ENCODE data around the gene DGAT2.

Gene DGAT2

GRCh38 chr11:75792997-75793800 is 24.6 kb downstream of the DGAT2 start:
- H3K9ac ChIP-seq (ENCODE audit: low read depth, low read length) = no peak overlapping the region
- H3K79me2 ChIP-seq (ENCODE audit: insufficient read depth, low read length) = no peaks in the 10 kb centered on the region
- ATAC-seq (ENCODE audit: insufficient read depth, low read depth) (no peak), DNase-seq (no peak)
- H2AFZ ChIP-seq (ENCODE audit: low read depth, low read length) = no peak overlapping the region
- TF ChIP-seq CTCF (IDR thresholded peaks at IDR 0.05; ENCODE audit: borderline replicate concordance, extremely low read depth, low read length, poor library complexity, severe bottlenecking) (no peak), EZH2 (IDR thresholded peaks at IDR 0.05; ENCODE audit: borderline replicate concordance, low read depth, low read length, severe bottlenecking) (no peak)
- H3K4me2 ChIP-seq (ENCODE audit: insufficient read depth, low read length) = no peak overlapping the region
- peaks cover 8% of the 10 kb centered on the region for H3K27me3 ChIP-seq (ENCODE audit: insufficient read depth, low read length, poor library complexity)
- no peaks in the 10 kb centered on the region for H3K9me3 ChIP-seq (ENCODE audit: insufficient read depth, low read length, severe bottlenecking)
- H3K4me3 ChIP-seq (ENCODE audit: low read depth in 1 of 2, low read length in 2 of 2) = no peak overlapping the region
- H3K27ac ChIP-seq (ENCODE audit: low read length) = no peak overlapping the region
- no peaks in the 10 kb centered on the region; the same call in 1 of the 2 replicates for H4K20me1 ChIP-seq (ENCODE audit: insufficient read depth, low read length)
- H3K36me3 ChIP-seq (ENCODE audit: insufficient read depth, low read length) = no peaks in the 10 kb centered on the region
- H3K4me1 ChIP-seq (ENCODE audit: insufficient read depth, low read length) = no peaks in the 10 kb centered on the region

GRCh38 chr11:75793966-75794365 is 25.4 kb downstream of the DGAT2 start:
- no peak overlapping the region for H3K27ac ChIP-seq (ENCODE audit: low read length)

GRCh38 chr11:75795276-75796090 is 26.9 kb downstream of the DGAT2 start:
- Histone ChIP-seq H3K4me2 (ENCODE audit: insufficient read depth, low read length) (no peak overlapping the region), H3K36me3 (ENCODE audit: insufficient read depth, low read length) (no peaks in the 10 kb centered on the region), H2AFZ (ENCODE audit: low read depth, low read length) (no peak overlapping the region), H3K4me3 (ENCODE audit: low read depth in 1 of 2, low read length in 2 of 2) (no peak overlapping the region), H3K27me3 (ENCODE audit: insufficient read depth, low read length, poor library complexity) (peaks cover 8% of the 10 kb centered on the region), H4K20me1 (ENCODE audit: insufficient read depth, low read length) (no peaks in the 10 kb centered on the region), H3K9ac (ENCODE audit: low read depth, low read length) (no peak overlapping the region), H3K4me1 (ENCODE audit: insufficient read depth, low read length) (no peaks in the 10 kb centered on the region), H3K79me2 (ENCODE audit: insufficient read depth, low read length) (no peaks in the 10 kb centered on the region), H3K27ac (ENCODE audit: low read length) (no peak overlapping the region), H3K9me3 (ENCODE audit: insufficient read depth, low read length, severe bottlenecking) (no peaks in the 10 kb centered on the region)
- no peak for TF ChIP-seq EZH2 (IDR thresholded peaks at IDR 0.05; ENCODE audit: borderline replicate concordance, low read depth, low read length, severe bottlenecking)
- no peak for TF ChIP-seq CTCF (IDR thresholded peaks at IDR 0.05; ENCODE audit: borderline replicate concordance, extremely low read depth, low read length, poor library complexity, severe bottlenecking)
- DNase-seq = no peak
- ATAC-seq (ENCODE audit: insufficient read depth, low read depth) = no peak

More at GRCh38 chr11:75793966-75794365, 25.4 kb downstream of the DGAT2 start:
- Histone ChIP-seq H3K4me3 (ENCODE audit: low read depth in 1 of 2, low read length in 2 of 2) (no peak overlapping the region), H3K27me3 (ENCODE audit: insufficient read depth, low read length, poor library complexity) (peaks cover 8% of the 10 kb centered on the region), H3K4me1 (ENCODE audit: insufficient read depth, low read length) (no peaks in the 10 kb centered on the region), H3K9me3 (ENCODE audit: insufficient read depth, low read length, severe bottlenecking) (no peaks in the 10 kb centered on the region), H3K79me2 (ENCODE audit: insufficient read depth, low read length) (no peaks in the 10 kb centered on the region), H3K4me2 (ENCODE audit: insufficient read depth, low read length) (no peak overlapping the region), H3K36me3 (ENCODE audit: insufficient read depth, low read length) (no peaks in the 10 kb centered on the region), H3K9ac (ENCODE audit: low read depth, low read length) (no peak overlapping the region), H2AFZ (ENCODE audit: low read depth, low read length) (no peak overlapping the region), H4K20me1 (ENCODE audit: insufficient read depth, low read length) (no peaks in the 10 kb centered on the region)
- no peak for ATAC-seq (ENCODE audit: insufficient read depth, low read depth)
- no peak for DNase-seq
- TF ChIP-seq CTCF (IDR thresholded peaks at IDR 0.05; ENCODE audit: borderline replicate concordance, extremely low read depth, low read length, poor library complexity, severe bottlenecking) (no peak), EZH2 (IDR thresholded peaks at IDR 0.05; ENCODE audit: borderline replicate concordance, low read depth, low read length, severe bottlenecking) (no peak)
